Spleen (tissue), 11 donors: ENCODE measurements around the gene LAMC3. TPM values are rescaled to one million over a fixed set of nuclear protein-coding genes. Genes with fewer than 3 reads are reported as not detected.
"Not testable (repeated sequence)": the region's sequence is repeated elsewhere in the genome, so short reads cannot be mapped to it uniquely, and the experiment has no call there.

Experiments used
- DNase-seq: peaks from one replicate; pipeline ENCODE4 v3.0.0-alpha.2; 2020
- H3K27ac ChIP-seq, 8 donors: fragments of 200-600 bp; sonication (generic) in 7 of 8; 1 replicate in 4 of 8; 2 replicates in 4 of 8; pipeline versions ENCODE4 v1.5.0 to v1.8.0; 2016 to 2021; ENCODE audit warnings: inconsistent platforms in 4 of 8, mild to moderate bottlenecking in 4 of 8, moderate library complexity in 1 of 8
- H3K27me3 ChIP-seq, 7 donors: fragments of 200-600 bp; sonication (generic) in 6 of 7; replicated peaks in 1 of 7; 1 replicate in 4 of 7; 2 replicates in 3 of 7; pipeline versions ENCODE4 v1.5.0 to v1.8.0; 2016 to 2021; ENCODE audit warnings: inconsistent platforms in 3 of 7, mild to moderate bottlenecking in 1 of 7
- H3K36me3 ChIP-seq, 6 donors: fragments of 200-600 bp; sonication (generic) in 5 of 6; 1 replicate in 4 of 6; 2 replicates in 2 of 6; pipeline versions ENCODE4 v1.5.0 to v1.8.0; 2016 to 2021; ENCODE audit warnings: inconsistent platforms in 2 of 6
- H3K4me1 ChIP-seq, 6 donors: fragments of 200-600 bp; sonication (generic) in 5 of 6; 1 replicate in 3 of 6; 2 replicates in 3 of 6; pipeline versions ENCODE4 v1.5.0 to v1.8.0; 2016 to 2021; ENCODE audit warnings: inconsistent platforms in 3 of 6
- H3K4me3 ChIP-seq, 8 donors: fragments of 200-600 bp; sonication (generic) in 7 of 8; 1 replicate in 4 of 8; 2 replicates in 4 of 8; pipeline versions ENCODE4 v1.5.0 to v1.8.0; 2016 to 2021; ENCODE audit warnings: inconsistent platforms in 4 of 8, mild to moderate bottlenecking in 4 of 8, moderate library complexity in 2 of 8
- H3K9me3 ChIP-seq, 8 donors: fragments of 200-600 bp; sonication (generic) in 7 of 8; 1 replicate in 4 of 8; 2 replicates in 4 of 8; pipeline versions ENCODE4 v1.5.0 to v1.8.0; 2016 to 2021; ENCODE audit warnings: inconsistent platforms in 4 of 8
- POLR2A ChIP-seq, 3 donors: fragments of 450-650 bp; IDR thresholded peaks; one replicate each; pipeline ENCODE4 v1.5.1; 2017; ENCODE audit warnings: antibody characterized with exemption in 3 of 3, mild to moderate bottlenecking in 1 of 3
- POLR2AphosphoS5 ChIP-seq, 3 donors: sonication (generic); formaldehyde crosslinking; IDR thresholded peaks; one replicate each; pipeline ENCODE4 v1.5.1; 2017; ENCODE audit warnings: antibody characterized with exemption in 3 of 3
- WGBS, 5 donors: extraction: QIAGEN DNeasy Blood & Tissue Kit in 3 of 5; methylation state at CpG; one replicate each; pipeline versions ENCODE4 v1.1.5 to v1.1.7; 2013 to 2018; 5-methylcytosine and 5-hydroxymethylcytosine counted together
- intact Hi-C: fragments of 100-400 bp; cut with DNase I; formaldehyde crosslinking; loops from one replicate; pipeline ENCODE4 v1.15.0; 2023; ENCODE audit warnings: low total_unique reads
- polyA plus RNA-seq, 3 donors: library from polyadenylated mRNA; stranded (reverse); fragments of 200-250 nt; gene quantifications; one replicate each; pipeline ENCODE4 v1.2.1, GENCODE V29; 2013
- total RNA-seq, 7 donors: library from RNA; depleted of rRNA in 3 of 7; stranded (reverse); fragments of >200 nt in 3 of 7; fragmentation: NEBNext Ultra II Directional in 4 of 7; extraction: Animal tissue kit (Norgen Biotek cat#: 25700) in 4 of 7; gene quantifications; one replicate each; pipeline versions ENCODE4 v1.1.0 to v1.2.1, GENCODE V29; 2016 to 2021
- TF ChIP-seq, protein P1 (sequence below), 11 experiments: fragments of 200-600 bp in 7 of 11; fragments of 450-650 bp in 4 of 11; sonication (generic) in 4 of 11; IDR thresholded peaks in 8 of 11; conservative IDR thresholded peaks in 3 of 11; 1 replicate in 7 of 11; 2 replicates in 4 of 11; pipeline versions ENCODE4 v1.4.0 to v1.8.0; 2016 to 2021; ENCODE audit warnings: antibody characterized with exemption in 11 of 11, inconsistent platforms in 4 of 11, mild to moderate bottlenecking in 1 of 11
- donor health status: healthy with polysubstance abuse.
- donor health status: DM: no; HTN: no; CAD: no; lungs with moderate emphysema.
- donor health status: DM: no; HTN: no; CAD: no.
- donor health status: Bipolar disorder and iron deficiency.
- donor health status: healthy.
- donor health status: DM: no; HTN: no; CAD: no.
- donor health status: DM: yes; HTN: yes; CAD: no.

Gene LAMC3
- total and polyA plus RNA-seq, 10 donors = 9.1 to 79.5 (median 34.6) TPM

DNA sequence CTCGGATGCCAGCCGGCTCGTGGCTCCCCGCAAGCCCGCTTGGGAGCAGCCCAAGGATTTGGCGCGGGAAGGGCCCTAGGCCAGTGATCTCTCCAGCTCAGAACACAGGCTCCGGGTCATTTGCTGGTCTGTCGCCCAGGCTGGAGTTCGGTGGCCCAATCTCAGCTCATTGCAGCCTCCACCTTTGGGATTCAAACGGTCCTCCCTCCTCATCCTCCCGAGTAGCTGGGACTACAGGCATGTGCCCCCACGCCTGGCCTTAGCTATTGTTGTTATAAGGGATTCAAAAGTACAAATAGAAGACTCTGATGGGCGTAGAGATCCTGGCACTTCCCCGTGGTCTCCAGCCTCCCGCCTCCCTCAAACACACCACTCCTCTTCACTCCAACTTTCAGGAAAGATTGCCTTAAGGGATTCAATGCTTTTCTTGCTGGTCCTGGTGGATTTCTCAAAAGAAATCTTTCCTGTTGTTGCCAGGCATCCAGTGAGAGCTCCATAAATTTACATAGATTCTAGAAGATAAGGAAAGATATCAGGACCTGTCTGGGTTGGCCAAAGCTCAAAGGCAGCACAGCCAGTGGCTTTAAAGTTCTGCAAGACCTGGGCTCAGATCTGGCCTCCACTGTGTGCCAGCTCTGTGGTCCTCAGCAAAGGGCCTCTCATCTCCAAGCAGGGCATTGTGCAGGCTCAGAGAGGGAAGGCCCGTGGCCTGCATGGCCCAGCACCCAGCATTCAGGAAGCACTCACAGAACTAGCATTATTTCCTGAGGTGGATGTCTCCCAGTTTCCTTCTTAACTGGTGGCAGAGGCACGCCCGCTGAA is 88.4 kb downstream of the LAMC3 start:
- Histone ChIP-seq H3K4me3 (peak overlapping the region; percentile 31 to 77 (median 60)), H3K27ac (peak overlapping the region in 6 of 8 donors; percentile 57 to 90 (median 86)), H3K4me1 (peaks cover 6 to 95% (median 59%) of the 10 kb centered on the region in 6 donors), H3K9me3 (no peaks in the 10 kb centered on the region), H3K36me3 (peaks cover 0 to 16% (median 0%) of the 10 kb centered on the region in 6 donors), H3K27me3 (peaks cover 4 to 59% (median 20%) of the 10 kb centered on the region in 7 donors)
- no peak for DNase-seq
- TF ChIP-seq POLR2AphosphoS5 (IDR thresholded peaks at IDR 0.05) = peak; percentile 9 to 44 (median 23)
- no peak for TF ChIP-seq POLR2A (IDR thresholded peaks at IDR 0.05)
- intact Hi-C loops = no loop called here
- 34 to 56% (median 40%) methylated on average over 8 to 19 of the region's 19 CpGs for WGBS, 5 donors

DNA sequence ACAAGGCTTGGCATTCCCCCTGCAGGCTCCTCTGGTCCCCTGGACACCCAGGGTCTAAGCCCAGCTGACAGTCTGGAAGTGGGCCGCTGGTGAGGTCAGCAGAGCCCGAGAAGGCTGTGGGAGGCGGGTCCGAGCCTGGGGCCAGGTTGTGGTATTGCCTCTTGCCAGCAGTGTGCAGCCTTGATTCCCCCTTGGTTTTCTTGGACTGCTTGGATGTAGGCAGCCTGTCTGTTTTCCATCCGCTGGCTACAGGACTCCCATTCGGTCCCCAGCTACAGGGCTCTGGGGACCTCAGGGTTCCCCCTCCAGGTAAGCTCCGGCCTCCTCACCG is 88.9 kb downstream of the LAMC3 start:
- DNase-seq = no peak

DNA sequence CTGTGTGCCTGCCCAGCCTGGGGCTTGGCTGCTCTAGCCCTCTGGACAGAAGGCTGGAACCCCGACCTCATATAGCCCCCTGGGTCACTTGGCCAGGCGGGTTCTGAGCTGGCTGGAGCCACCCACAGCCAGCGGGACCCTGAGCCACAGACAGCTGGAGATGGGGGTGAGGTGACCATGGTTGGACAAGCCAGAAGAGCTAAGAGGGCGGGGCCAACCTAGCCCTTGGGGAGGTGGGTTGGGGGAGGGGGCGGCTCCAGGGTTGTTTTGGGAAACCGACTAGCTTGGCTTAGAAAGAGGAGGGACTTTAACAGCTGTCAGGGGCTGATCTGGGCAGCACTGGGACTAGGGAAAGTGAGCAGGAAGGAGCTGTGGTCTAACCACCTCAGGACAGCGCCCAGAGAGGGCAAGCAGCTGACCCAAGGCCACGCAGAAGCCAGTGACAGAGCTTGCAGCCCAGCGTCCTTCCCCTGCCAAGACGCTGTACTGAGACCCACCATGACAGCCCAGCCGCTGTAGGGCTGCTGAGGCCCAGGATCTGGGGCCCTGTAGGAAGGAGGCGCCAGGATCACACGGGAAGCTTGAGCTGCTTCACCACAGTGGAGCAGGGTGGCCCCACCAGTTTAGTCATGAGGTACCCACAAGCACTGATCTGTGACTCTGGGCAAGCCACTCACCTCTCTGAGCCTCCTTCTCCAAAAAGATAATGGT is 89.6 kb downstream of the LAMC3 start:
- WGBS, 5 donors = 62 to 77% (median 65%) methylated on average over 7 to 13 of the region's 13 CpGs
- Histone ChIP-seq H3K27ac (peak overlapping the region in 7 of 8 donors; percentile 51 to 90 (median 85)), H3K27me3 (peaks cover 4 to 50% (median 20%) of the 10 kb centered on the region in 7 donors), H3K9me3 (no peaks in the 10 kb centered on the region), H3K36me3 (peaks cover 0 to 16% (median 0%) of the 10 kb centered on the region in 6 donors), H3K4me3 (peak overlapping the region; percentile 31 to 77 (median 60)), H3K4me1 (peaks cover 6 to 96% (median 61%) of the 10 kb centered on the region in 6 donors)
- intact Hi-C loops = no loop called here
- DNase-seq = no peak
- peak in 1 of 3 donors; percentile 29 for TF ChIP-seq POLR2AphosphoS5 (IDR thresholded peaks at IDR 0.05)
- TF ChIP-seq, protein P1, sequence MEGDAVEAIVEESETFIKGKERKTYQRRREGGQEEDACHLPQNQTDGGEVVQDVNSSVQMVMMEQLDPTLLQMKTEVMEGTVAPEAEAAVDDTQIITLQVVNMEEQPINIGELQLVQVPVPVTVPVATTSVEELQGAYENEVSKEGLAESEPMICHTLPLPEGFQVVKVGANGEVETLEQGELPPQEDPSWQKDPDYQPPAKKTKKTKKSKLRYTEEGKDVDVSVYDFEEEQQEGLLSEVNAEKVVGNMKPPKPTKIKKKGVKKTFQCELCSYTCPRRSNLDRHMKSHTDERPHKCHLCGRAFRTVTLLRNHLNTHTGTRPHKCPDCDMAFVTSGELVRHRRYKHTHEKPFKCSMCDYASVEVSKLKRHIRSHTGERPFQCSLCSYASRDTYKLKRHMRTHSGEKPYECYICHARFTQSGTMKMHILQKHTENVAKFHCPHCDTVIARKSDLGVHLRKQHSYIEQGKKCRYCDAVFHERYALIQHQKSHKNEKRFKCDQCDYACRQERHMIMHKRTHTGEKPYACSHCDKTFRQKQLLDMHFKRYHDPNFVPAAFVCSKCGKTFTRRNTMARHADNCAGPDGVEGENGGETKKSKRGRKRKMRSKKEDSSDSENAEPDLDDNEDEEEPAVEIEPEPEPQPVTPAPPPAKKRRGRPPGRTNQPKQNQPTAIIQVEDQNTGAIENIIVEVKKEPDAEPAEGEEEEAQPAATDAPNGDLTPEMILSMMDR (IDR thresholded peaks at IDR 0.05 in 8 of 11, conservative IDR thresholded peaks at IDR 0.05 in 3 of 11) = no peak
- no peak for TF ChIP-seq POLR2A (IDR thresholded peaks at IDR 0.05)

More for the DNA sequence above, 88.9 kb downstream of the LAMC3 start:
- TF ChIP-seq, protein P1 (IDR thresholded peaks at IDR 0.05 in 8 of 11, conservative IDR thresholded peaks at IDR 0.05 in 3 of 11) = no peak
- TF ChIP-seq POLR2A (IDR thresholded peaks at IDR 0.05) (no peak), POLR2AphosphoS5 (IDR thresholded peaks at IDR 0.05) (no peak)
- Histone ChIP-seq H3K4me1 (peaks cover 6 to 96% (median 59%) of the 10 kb centered on the region in 6 donors), H3K27me3 (peaks cover 4 to 56% (median 20%) of the 10 kb centered on the region in 7 donors), H3K36me3 (peaks cover 0 to 16% (median 0%) of the 10 kb centered on the region in 6 donors), H3K4me3 (peak overlapping the region; percentile 31 to 77 (median 60)), H3K27ac (peak overlapping the region in 7 of 8 donors; percentile 27 to 90 (median 85)), H3K9me3 (no peaks in the 10 kb centered on the region)
- 60 to 82% (median 75%) methylated on average over 5 to 8 of the region's 8 CpGs for WGBS, 5 donors
- intact Hi-C loops = no loop called here

DNA sequence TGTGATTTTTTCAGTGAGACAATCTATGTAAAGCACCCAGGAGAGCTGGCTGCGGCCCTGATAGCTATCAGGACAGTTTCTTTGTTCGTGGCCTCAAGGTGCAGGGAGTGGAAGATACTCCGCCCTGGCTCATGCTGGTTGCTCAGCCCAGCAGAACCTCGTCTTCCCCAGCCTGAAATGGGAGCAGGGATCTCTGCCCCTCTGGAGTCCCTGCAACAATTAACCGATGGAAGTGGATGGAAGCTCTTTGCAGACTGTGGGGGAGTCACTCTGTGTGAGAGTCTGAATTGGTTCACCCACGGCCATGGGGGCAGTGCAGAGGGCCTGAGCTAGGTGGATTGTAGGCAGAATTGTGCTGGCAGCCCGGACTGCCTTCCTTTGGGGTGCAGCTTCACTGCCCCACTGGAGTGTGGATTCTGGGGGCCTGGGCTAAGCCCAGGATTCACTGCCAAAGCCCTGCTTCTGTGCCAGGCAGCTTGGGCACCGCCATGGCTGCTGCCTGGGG is 90.2 kb downstream of the LAMC3 start:
- H3K4me3 ChIP-seq = peak overlapping the region in 7 of 8 donors; percentile 29 to 77 (median 64)
- WGBS, 5 donors = 46 to 81% (median 71%) methylated on average over 5 to 8 of the region's 8 CpGs
- H3K36me3 ChIP-seq = peaks cover 0 to 16% (median 0%) of the 10 kb centered on the region in 6 donors
- intact Hi-C loops = no loop called here
- H3K9me3 ChIP-seq = no peaks in the 10 kb centered on the region
- H3K4me1 ChIP-seq = peaks cover 6 to 100% (median 63%) of the 10 kb centered on the region in 6 donors
- DNase-seq = no peak
- H3K27ac ChIP-seq = peak overlapping the region in 7 of 8 donors; percentile 55 to 90 (median 85)
- H3K27me3 ChIP-seq = peaks cover 4 to 45% (median 20%) of the 10 kb centered on the region in 7 donors
- TF ChIP-seq, protein P1 (IDR thresholded peaks at IDR 0.05 in 8 of 11, conservative IDR thresholded peaks at IDR 0.05 in 3 of 11) = no peak
- TF ChIP-seq POLR2AphosphoS5 (IDR thresholded peaks at IDR 0.05) = no peak
- TF ChIP-seq POLR2A (IDR thresholded peaks at IDR 0.05) = no peak

DNA sequence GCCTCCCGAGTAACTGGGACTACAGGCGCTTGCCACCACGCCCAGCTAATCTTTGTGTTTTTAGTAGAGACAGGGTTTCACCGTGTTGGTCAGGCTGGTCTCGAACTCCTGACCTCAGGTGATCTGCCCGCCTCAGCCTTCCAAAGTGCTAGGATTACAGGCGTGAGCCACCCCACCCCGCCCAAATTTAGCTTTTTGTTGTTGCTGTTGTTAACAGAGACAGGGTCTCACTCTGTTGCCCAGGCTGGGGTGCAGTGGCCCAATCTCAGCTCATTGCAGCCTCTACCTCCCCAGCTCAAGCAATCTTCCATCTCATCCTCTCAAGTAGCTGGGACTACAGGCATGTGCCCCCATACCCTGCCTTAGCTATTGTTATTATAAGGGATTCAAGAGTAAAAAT is 90.9 kb downstream of the LAMC3 start:
- peaks cover 6 to 100% (median 64%) of the 10 kb centered on the region in 6 donors for H3K4me1 ChIP-seq
- 81 to 89% (median 83%) methylated on average over 8 of the region's 8 CpGs for WGBS, 5 donors
- DNase-seq, H3K9me3 ChIP-seq, intact Hi-C loops: not testable (repeated sequence)
- peaks cover 0 to 16% (median 0%) of the 10 kb centered on the region in 6 donors for H3K36me3 ChIP-seq
- peaks cover 4 to 38% (median 20%) of the 10 kb centered on the region in 7 donors for H3K27me3 ChIP-seq
- H3K4me3 ChIP-seq = peak overlapping the region in 4 of 8 donors; percentile 55 to 77 (median 71)
- peak overlapping the region; percentile 31 to 90 (median 85) for H3K27ac ChIP-seq
